ENCODE results near the gene COL4A2. TPM values are rescaled to one million over a fixed set of nuclear protein-coding genes. Genes with fewer than 3 reads are reported as not detected.

COL4A2 gene
- total and polyA plus RNA-seq, 5 experiments from 2014 or later = not detected

DNA sequence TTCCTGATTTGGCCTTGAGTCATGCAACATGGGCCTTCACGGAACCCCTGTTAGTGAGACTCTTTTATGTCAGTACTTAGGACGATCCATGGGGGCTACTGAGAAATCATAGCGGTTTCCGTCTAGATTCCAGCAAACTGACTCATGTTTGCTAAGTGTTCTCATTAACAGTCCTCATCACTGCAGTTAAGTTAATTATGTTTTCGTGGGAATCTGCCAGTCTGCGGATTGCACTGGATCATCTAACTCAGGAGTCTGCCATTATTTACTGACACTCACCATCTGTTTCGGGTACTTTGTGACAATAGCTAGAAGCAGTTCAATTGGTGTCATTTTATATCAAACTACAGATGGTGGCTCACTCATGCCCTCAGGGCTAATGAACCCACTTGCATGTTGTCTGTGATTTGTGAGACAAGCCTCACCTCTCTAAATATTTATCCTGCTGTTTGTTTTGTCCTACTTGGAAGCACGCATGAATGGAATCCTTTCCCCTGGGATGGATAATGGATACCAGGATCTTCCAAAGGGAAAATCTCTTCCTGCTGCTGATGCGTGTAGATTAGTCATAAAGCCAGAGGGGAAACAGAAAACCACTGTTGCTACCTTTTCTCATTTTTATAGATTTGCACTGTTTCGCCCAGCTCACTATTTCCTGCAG lies 192.7 kb downstream of the COL4A2 start:
- Mint-ChIP-seq H3K27ac (no peak overlapping the region), H3K4me1 (no peaks in the 10 kb centered on the region), H3K27me3 (peaks cover 0 to 9% (median 6%) of the 10 kb centered on the region in 5 donors), H3K4me3 (no peak overlapping the region), H3K9me3 (peaks cover 0 to 13% (median 4%) of the 10 kb centered on the region in 9 donors), H3K36me3 (no peaks in the 10 kb centered on the region)
- POLR2A ChIA-PET = no interaction called here
- DNase-seq (no peak), ATAC-seq (no peak)

- Mint-ChIP-seq H3K27me3 (peaks cover 0 to 9% (median 6%) of the 10 kb centered on the region in 5 donors), H3K4me3 (no peak overlapping the region), H3K9me3 (peaks cover 0 to 13% (median 4%) of the 10 kb centered on the region in 9 donors), H3K27ac (no peak overlapping the region), H3K36me3 (no peaks in the 10 kb centered on the region), H3K4me1 (no peaks in the 10 kb centered on the region)
- DNase-seq (peak in 1 of 10 donors; percentile 16), ATAC-seq (no peak)
- POLR2A ChIA-PET = no interaction called here
Observed at GRCh38 chr13:110500341-110500740, 193.3 kb downstream of the COL4A2 start.

- peak in 1 of 10 donors; percentile 54 for DNase-seq
- no peak overlapping the region for H3K4me3 Mint-ChIP-seq
- H3K36me3 Mint-ChIP-seq = no peaks in the 10 kb centered on the region
- H3K27ac Mint-ChIP-seq = no peak overlapping the region
- peaks cover 0 to 13% (median 4%) of the 10 kb centered on the region in 9 donors for H3K9me3 Mint-ChIP-seq
- POLR2A ChIA-PET = no interaction called here
- no peak for ATAC-seq
- H3K4me1 Mint-ChIP-seq = no peaks in the 10 kb centered on the region
- peaks cover 3 to 13% (median 6%) of the 10 kb centered on the region in 5 donors for H3K27me3 Mint-ChIP-seq
Observed at GRCh38 chr13:110501188-110501587, 194.1 kb downstream of the COL4A2 start.

GRCh38 chr13:110503037-110503901 lies 196.2 kb downstream of the COL4A2 start:
- peaks cover 0 to 13% (median 4%) of the 10 kb centered on the region in 9 donors for H3K9me3 Mint-ChIP-seq
- H3K27ac Mint-ChIP-seq = no peak overlapping the region
- H3K4me1 Mint-ChIP-seq = no peaks in the 10 kb centered on the region
- ATAC-seq (no peak), DNase-seq (peak in 1 of 10 donors; percentile 58)
- POLR2A ChIA-PET = no interaction called here
- H3K36me3 Mint-ChIP-seq = no peaks in the 10 kb centered on the region
- H3K27me3 Mint-ChIP-seq = peaks cover 3 to 20% (median 5%) of the 10 kb centered on the region in 5 donors
- H3K4me3 Mint-ChIP-seq = no peak overlapping the region

DNA sequence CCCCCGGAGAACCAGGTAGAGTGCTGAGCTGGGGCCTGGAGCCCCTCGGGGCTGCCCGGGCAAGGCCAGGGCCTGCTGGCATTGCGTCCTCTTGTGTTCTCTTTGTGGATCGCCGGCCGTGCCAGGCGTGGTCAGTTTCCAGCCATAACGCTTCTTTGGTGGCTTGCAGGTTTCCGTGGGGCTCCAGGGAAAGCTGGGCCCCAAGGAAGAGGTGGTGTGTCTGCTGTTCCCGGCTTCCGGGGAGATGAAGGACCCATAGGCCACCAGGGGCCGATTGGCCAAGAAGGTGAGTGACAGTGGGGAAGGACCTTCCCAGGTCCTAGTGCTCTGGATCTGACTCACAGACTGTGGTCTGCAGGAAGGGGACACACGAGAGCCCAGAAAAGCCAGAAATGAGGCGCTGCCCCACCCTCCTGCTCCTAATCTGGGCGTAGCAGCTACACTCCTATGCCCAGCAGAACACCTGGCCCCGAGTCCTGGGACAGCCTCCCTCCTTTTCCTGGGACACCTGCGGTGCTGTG lies 197.0 kb downstream of the COL4A2 start:
- Mint-ChIP-seq H3K36me3 (no peaks in the 10 kb centered on the region), H3K4me3 (no peak overlapping the region), H3K27me3 (peaks cover 3 to 20% (median 5%) of the 10 kb centered on the region in 5 donors), H3K27ac (no peak overlapping the region), H3K9me3 (peaks cover 0 to 12% (median 4%) of the 10 kb centered on the region in 9 donors), H3K4me1 (no peaks in the 10 kb centered on the region)
- ATAC-seq = no peak
- no peak for DNase-seq
- POLR2A ChIA-PET = no interaction called here

GRCh38 chr13:110505594-110505993 lies 198.5 kb downstream of the COL4A2 start:
- ATAC-seq (no peak), DNase-seq (peak in 1 of 10 donors; percentile 42)
- H3K36me3 Mint-ChIP-seq = no peaks in the 10 kb centered on the region
- peaks cover 0 to 7% (median 3%) of the 10 kb centered on the region in 4 donors for H3K4me1 Mint-ChIP-seq
- H3K27me3 Mint-ChIP-seq = peaks cover 3 to 17% (median 5%) of the 10 kb centered on the region in 5 donors
- no peak overlapping the region for H3K4me3 Mint-ChIP-seq
- POLR2A ChIA-PET = no interaction called here
- peak overlapping the region in 1 of 10 donors; percentile 37 for H3K27ac Mint-ChIP-seq
- peaks cover 0 to 4% (median 2%) of the 10 kb centered on the region in 9 donors for H3K9me3 Mint-ChIP-seq

GRCh38 chr13:110506396-110506795 lies 199.3 kb downstream of the COL4A2 start:
- POLR2A ChIA-PET = no interaction called here
- DNase-seq (no peak), ATAC-seq (no peak)
- H3K27me3 Mint-ChIP-seq = peaks cover 0 to 17% (median 5%) of the 10 kb centered on the region in 5 donors
- no peak overlapping the region for H3K4me3 Mint-ChIP-seq
- peaks cover 0 to 7% (median 3%) of the 10 kb centered on the region in 4 donors for H3K4me1 Mint-ChIP-seq
- no peak overlapping the region for H3K27ac Mint-ChIP-seq
- H3K36me3 Mint-ChIP-seq = no peaks in the 10 kb centered on the region
- H3K9me3 Mint-ChIP-seq = peaks cover 0 to 4% (median 0%) of the 10 kb centered on the region in 9 donors

DNA sequence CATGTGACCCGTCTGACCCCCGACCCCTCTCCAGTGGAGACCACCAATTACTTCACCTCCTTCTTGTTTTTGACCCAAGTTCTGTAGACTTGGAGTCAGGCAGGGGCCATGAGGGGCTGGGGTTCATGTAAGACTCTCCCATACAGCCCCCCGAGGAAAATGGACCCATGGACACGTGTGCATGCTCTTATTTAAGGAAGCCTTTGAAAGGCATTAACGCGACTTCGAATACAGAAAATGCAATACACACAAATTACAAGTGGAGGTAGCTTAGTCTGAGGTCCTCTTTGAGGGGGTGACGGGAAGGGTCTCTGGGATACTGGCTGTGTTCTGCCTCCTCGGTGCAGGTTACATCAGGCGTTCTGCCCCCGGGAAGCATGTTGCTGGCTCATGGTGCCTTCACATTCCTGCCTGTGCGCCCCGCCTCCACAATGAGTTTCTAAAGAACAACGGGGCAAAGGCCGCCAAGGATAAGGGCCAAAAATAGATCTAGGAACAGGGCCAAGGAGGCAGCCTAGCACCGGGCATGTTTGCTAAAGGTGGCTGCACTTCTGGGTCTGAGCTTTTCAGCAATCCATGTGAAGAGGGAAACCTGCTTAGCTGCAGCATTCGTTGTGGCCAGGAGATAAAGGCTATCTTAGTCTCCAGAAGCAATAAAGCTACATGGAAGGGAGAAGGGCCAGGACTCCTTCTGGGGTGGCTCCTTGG lies 199.9 kb downstream of the COL4A2 start:
- H3K27ac Mint-ChIP-seq = no peak overlapping the region
- H3K9me3 Mint-ChIP-seq = no peaks in the 10 kb centered on the region
- POLR2A ChIA-PET = no interaction called here
- ATAC-seq = no peak
- peaks cover 0 to 17% (median under 1%) of the 10 kb centered on the region in 5 donors for H3K27me3 Mint-ChIP-seq
- DNase-seq = no peak
- no peak overlapping the region for H3K4me3 Mint-ChIP-seq
- peaks cover 0 to 7% (median 3%) of the 10 kb centered on the region in 4 donors for H3K4me1 Mint-ChIP-seq
- H3K36me3 Mint-ChIP-seq = no peaks in the 10 kb centered on the region

GRCh38 chr13:110507678-110508381 lies 200.7 kb downstream of the COL4A2 start:
- Mint-ChIP-seq H3K4me1 (peaks cover 0 to 7% (median 3%) of the 10 kb centered on the region in 4 donors), H3K27me3 (peaks cover 0 to 17% (median 0%) of the 10 kb centered on the region in 5 donors), H3K4me3 (no peak overlapping the region), H3K9me3 (no peaks in the 10 kb centered on the region), H3K36me3 (no peaks in the 10 kb centered on the region), H3K27ac (no peak overlapping the region)
- ATAC-seq = no peak
- POLR2A ChIA-PET = no interaction called here
- no peak for DNase-seq

DNA sequence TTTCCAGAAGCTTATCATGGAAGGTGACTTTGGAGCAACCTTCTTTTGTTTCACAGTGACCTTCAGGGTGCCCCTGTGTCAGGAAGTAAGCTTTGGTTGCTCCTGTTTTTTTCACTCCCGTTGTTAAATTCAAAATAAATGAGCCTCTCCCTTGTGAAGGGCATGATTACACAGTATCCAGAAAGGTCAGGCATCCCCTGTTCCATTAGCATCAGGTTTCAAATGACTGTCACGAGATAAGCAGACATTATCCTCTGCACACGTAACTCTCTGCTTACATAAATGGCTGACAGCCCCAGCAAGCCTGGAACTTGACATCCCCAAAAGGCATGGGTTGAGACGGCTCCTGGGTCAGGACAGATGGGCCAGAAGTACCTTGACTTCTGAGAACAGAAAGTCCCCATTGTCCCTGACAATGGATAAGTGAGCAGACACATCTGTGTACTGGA lies 202.4 kb downstream of the COL4A2 start:
- Mint-ChIP-seq H3K4me1 (peaks cover 0 to 7% (median 3%) of the 10 kb centered on the region in 4 donors), H3K27me3 (peaks cover 0 to 17% (median 0%) of the 10 kb centered on the region in 5 donors), H3K9me3 (no peaks in the 10 kb centered on the region), H3K27ac (no peak overlapping the region), H3K36me3 (no peaks in the 10 kb centered on the region), H3K4me3 (no peak overlapping the region)
- DNase-seq (no peak), ATAC-seq (no peak)
- POLR2A ChIA-PET = no interaction called here

DNA sequence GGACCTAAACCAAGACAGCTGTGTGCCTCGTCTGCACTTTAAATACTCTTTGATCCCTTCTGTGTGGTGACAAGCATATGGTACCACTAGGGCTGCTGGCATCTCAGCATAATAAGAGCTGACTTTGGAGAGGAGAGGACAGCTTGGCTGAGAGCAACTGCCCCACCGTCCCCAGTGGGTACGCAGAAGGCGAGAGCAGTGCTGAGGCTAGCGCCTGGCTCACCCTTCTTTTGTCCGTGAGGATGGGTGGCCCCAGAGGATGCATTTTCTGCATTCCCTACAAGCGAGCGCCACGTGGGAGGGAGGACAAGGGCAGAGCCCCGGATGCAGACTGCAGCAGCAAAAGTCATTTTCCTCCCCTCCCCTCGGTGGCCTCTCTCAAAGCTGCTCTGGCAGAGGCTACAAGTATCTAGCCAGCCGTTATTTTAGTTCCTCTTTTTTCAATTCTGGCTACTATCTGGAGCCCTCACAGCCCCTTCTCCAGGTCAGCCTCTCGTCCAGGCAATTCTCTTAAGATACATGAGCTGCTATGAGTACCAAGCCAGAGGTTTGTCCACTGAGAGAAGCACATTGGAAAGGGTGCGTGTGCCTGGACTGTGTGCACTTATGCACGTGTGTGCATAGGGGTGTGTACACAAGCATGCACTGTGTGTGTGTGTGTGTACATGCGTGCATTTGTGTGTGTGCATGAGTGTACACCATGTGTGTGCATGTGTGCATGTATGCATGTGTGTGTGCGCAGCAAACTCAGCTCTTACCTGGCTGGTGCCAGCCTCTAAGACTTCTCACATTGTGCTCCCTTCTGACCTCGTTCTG lies 203.1 kb downstream of the COL4A2 start:
- peaks cover 0 to 7% (median 3%) of the 10 kb centered on the region in 4 donors for H3K4me1 Mint-ChIP-seq
- no peaks in the 10 kb centered on the region for H3K9me3 Mint-ChIP-seq
- H3K4me3 Mint-ChIP-seq = no peak overlapping the region
- H3K27ac Mint-ChIP-seq = peak overlapping the region in 2 of 10 donors; percentile 43 to 75
- H3K27me3 Mint-ChIP-seq = peaks cover 0 to 17% (median 0%) of the 10 kb centered on the region in 5 donors
- no peak for DNase-seq
- ATAC-seq = no peak
- H3K36me3 Mint-ChIP-seq = no peaks in the 10 kb centered on the region
- POLR2A ChIA-PET = no interaction called here
